GM19372 (cell line): ENCODE results near the gene OR4F17.
"Not testable (repeated sequence)": the region's sequence is repeated elsewhere in the genome, so short reads cannot be mapped to it uniquely, and the experiment has no call there.

Source experiments
- ATAC-seq: cut with Tn5 transposase; IDR thresholded peaks from one replicate; pipeline ENCODE4 v1.9.1; 2021; ENCODE audit warnings: mild to moderate bottlenecking, low read depth, moderate library complexity; ENCODE audit not compliant: unreplicated experiment

Gene OR4F17

GRCh38 chr19:106804-107203, at the start of gene OR4F17:
OR4F17 (plus strand) TSS chr19:107104; CDS start chr19:110679, 3,575 bp downstream.
- not testable (repeated sequence) for ATAC-seq

GRCh38 chr19:70793-71192, 36.1 kb upstream of the OR4F17 start:
- ATAC-seq, result not testable (repeated sequence)

- not testable (repeated sequence) for ATAC-seq
These were observed 24.0 kb upstream of the OR4F17 start for GRCh38 chr19:82864-83263.

- not testable (repeated sequence) for ATAC-seq
These were observed 23.3 kb upstream of the OR4F17 start for GRCh38 chr19:83626-84025.

- not testable (repeated sequence) for ATAC-seq
These were observed 16.2 kb upstream of the OR4F17 start for GRCh38 chr19:90678-91077.

GRCh38 chr19:94794-95193, 12.1 kb upstream of the OR4F17 start:
- not testable (repeated sequence) for ATAC-seq

GRCh38 chr19:97647-98046, 9.3 kb upstream of the OR4F17 start:
- not testable (repeated sequence) for ATAC-seq

- ATAC-seq, result not testable (repeated sequence)
These were observed 13.7 kb downstream of the OR4F17 start for GRCh38 chr19:120443-121140.
